HG02588 (cell line): ENCODE results near the gene SMARCC1.

Experiments used
- ATAC-seq: cut with Tn5 transposase; IDR thresholded peaks from one replicate; pipeline ENCODE4 v1.9.1; 2021; ENCODE audit warnings: mild to moderate bottlenecking, moderate library complexity; ENCODE audit not compliant: unreplicated experiment

The SMARCC1 gene

DNA sequence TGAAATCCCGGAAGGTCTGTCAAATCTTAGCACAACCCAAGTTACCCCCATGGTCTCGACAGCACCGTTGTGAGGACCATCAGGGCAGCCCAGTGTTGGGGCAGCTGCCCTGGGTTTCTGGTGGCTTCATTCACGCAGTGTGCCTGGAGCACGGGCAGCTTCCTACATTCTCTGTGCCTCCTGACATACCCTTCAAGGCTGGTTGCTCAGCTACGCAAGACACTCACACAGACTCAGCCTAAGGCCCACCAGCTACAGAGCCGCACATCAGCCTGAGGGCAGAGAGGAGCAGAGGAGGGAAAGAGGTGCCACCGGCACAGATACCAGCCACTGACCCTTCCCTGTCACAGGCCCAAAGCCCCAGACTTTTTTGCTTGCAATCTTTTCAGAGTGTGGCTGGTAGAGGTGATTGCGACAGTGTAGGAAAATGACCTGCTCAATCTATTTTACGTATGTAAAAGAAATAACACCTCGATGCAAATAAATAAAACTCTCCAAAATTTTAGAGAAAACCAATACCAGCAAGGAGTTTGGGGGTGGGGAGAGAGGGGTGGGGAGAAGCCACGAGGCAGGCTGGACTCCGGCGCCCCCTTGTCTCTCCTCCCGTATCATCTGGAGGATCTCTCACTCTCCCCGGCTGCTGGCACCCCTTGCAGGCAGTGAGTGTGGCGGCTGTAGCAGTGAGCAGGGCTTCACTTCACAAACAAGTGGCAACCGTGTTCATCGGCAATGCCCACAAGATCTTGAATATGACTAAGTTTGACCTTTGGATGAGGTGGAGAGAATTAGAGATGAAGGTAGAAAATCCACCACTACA is 215.8 kb downstream of the SMARCC1 start:
- ATAC-seq: no peak

DNA sequence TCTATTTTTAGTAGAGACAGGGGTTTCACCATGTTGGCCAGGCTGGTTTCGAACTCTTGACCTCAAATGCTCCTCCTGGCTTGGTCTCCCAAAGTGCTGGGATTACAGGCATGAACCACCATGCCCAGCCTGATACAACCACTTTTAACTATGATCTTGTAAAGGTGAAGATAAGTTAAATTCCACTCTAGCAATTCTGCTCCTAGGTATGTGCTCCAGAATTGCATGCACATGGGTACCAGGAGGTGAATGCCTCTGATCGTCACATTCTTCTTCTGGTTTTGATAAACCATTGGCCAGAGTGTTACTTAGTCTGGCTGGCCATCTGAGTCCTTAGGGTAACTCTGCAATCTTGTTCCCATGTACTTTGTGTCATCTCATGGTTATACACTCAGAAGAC is 225.3 kb downstream of the SMARCC1 start:
- ATAC-seq: no peak

GRCh38 chr3:47554335-47554734 is 227.4 kb downstream of the SMARCC1 start:
- ATAC-seq: no peak

DNA sequence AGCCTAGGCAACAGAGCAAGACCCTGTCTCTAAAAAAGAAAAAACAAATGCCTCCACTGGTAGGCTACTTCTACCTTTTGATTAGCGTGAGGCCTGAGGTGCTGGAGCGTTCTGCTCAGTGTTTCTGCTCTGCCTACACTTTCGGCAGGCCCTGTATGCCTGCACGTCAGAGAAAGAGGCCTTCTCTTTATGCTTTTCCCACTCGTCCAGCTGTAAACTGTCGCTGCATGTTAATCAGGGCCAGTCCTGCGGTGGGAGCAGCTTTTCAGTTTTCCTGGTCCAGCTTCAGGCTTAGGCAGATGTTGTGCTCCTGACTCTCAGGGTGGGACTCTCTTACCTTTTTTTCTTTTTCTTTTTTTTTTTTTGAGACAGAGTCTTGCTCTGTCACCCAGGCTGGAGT is 228.3 kb downstream of the SMARCC1 start:
- ATAC-seq: no peak

DNA sequence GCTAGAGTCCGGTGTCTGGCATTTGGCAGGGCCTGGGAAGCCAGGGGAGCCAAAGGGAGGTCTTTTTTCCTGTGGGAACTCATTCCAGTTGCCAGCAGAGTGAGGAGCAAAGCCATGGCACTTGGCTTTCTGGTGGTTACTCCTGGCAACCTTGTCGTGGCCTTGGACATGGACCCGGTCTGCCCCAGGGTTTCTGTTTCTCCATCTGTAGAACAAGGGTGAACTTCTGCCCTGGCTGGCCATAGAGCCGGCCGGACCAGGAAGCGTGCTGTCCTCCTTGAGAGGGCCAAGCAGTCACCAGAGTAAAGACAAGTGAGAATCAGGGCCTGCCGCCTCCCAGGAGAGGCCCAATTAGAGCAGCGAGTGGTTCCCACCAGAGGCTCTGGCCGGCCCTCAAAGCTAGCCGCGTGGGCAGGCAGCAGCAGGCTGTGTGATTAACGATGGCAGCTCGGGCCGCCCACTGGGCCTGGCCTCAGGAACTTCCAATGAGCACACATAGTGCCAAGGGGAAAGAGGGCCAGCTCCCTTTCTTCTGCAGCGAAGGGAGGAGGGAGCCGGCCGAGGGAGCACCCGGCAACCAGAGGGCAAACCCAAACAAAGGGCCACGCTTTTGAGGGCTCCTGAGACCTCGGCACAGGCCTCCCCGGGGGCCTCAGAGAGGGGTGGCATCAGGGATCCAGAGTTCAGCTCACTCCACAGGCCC is 239.1 kb downstream of the SMARCC1 start:
- ATAC-seq: no peak

DNA sequence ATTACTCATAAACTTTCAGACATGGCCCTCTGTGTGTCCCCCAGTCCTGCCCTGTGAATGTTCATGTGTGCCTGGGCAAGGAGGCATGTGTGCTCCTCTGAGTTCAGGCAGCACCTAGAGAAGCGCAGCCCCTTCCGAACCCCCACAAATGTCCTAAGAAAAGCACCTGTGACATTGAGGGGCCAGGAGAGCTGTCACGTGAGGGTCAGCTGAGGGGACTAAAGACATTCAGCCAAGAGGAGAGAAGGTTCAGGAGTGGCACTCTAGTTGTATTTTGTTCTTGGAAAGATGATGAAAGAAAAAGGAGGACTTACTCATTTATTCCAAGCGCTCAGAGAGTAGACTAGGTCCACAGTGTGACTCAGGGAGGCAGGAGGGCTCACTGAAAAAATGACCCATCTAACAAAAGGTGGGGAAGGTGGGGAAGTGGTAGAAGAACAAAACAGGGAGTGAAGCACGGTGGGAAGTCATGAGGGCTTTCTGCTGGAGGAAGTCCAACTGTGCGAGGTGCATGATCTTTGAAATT is 240.0 kb downstream of the SMARCC1 start:
- ATAC-seq: no peak

GRCh38 chr3:47540281-47540680 is 241.4 kb downstream of the SMARCC1 start:
- ATAC-seq: no peak

- no peak for ATAC-seq
Measured at GRCh38 chr3:47536967-47537366, 244.7 kb downstream of the SMARCC1 start.

- no peak for ATAC-seq
Measured at GRCh38 chr3:47536221-47536891, 245.3 kb downstream of the SMARCC1 start.
